Erythroblast (primary cell): ENCODE data around the gene TRMT10B.
A peak's percentile ranks its signal among the peaks of the same experiment; 100 is the strongest.

Source experiments
- DNase-seq, 2 experiments: peaks; one replicate each; lab custom pipeline; 2025; lab: John Stamatoyannopoulos, UW
- GATA1 ChIP-seq: IDR thresholded peaks from 2 replicates; pipeline ENCODE4 v1.6.1; 2011; ENCODE audit warnings: low read depth, mild to moderate bottlenecking, control low read depth, low read length, moderate library complexity
- POLR2A ChIP-seq: IDR thresholded peaks from 2 replicates; pipeline ENCODE4 v1.6.1; 2011; ENCODE audit warnings: mild to moderate bottlenecking, low read length

Gene TRMT10B

DNA sequence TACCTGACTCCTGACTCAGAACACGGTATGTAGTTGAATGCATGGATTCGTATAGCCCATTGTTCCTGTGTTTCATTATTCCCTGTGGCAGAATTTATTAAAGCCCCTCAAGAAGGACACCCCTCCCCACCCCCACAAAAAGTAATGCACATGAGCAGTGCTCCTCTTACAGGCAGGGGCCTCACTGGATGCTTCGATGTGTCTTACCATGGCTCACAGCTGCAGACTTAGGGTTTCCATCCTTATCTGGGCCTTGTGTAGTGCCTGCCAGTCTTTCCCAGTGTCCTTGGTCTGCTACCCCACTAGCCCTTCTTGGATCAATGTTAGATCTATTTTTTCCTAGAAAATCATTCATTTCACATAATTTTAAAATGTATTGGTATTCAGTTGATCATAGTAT, 16.4 kb downstream of the TRMT10B start:
- TF ChIP-seq GATA1, result no peak
- TF ChIP-seq POLR2A, result no peak
- DNase-seq, result no peak

- DNase-seq, result no peak
- TF ChIP-seq POLR2A, result no peak
- no peak for TF ChIP-seq GATA1
Measured at GRCh38 chr9:37775216-37775919, 21.8 kb downstream of the TRMT10B start.

GRCh38 chr9:37776328-37776727, 22.7 kb downstream of the TRMT10B start:
- TF ChIP-seq GATA1 (no peak), POLR2A (no peak)
- no peak for DNase-seq

- no peak for DNase-seq
- TF ChIP-seq GATA1, result no peak
- no peak for TF ChIP-seq POLR2A
Measured at GRCh38 chr9:37778534-37778933, 24.9 kb downstream of the TRMT10B start.

- peak; percentile 51 to 65 for DNase-seq
- TF ChIP-seq GATA1, result no peak
- no peak for TF ChIP-seq POLR2A
Measured at GRCh38 chr9:37784291-37784615, 30.6 kb downstream of the TRMT10B start.

GRCh38 chr9:37784616-37785483, 31.2 kb downstream of the TRMT10B start, which contains the start of gene EXOSC3:
TSS of gene EXOSC3 (minus strand) at chr9:37785064. CDS start at chr9:37785044, 20 bp downstream.
- DNase-seq, result peak; percentile 94 to 95
- peak; percentile 96 for TF ChIP-seq POLR2A
- TF ChIP-seq GATA1, result no peak

DNA sequence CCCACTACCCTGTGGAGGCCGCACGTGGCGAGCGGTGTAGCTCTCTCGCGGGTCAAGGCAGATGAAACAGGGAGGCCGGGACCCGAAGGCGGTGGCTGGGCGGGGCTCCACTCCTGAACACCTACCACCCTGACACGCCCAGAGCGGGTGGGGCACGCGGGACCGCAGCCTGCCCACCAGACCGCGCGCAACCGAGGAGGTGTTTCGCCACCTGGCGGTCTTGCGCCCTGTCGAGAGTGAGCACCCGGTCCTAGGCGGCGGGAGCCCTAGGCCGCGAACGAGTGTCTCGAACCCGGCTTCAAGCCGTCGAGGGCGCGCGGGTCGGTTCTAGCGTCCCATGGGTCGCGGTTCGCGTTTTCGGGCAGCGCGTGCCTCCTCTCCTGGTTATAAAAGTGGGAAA, 33.5 kb downstream of the TRMT10B start:
- no peak for DNase-seq
- no peak for TF ChIP-seq POLR2A
- TF ChIP-seq GATA1, result no peak

GRCh38 chr9:37788332-37788731, 34.7 kb downstream of the TRMT10B start:
- DNase-seq, result no peak
- TF ChIP-seq GATA1 (no peak), POLR2A (no peak)

DNA sequence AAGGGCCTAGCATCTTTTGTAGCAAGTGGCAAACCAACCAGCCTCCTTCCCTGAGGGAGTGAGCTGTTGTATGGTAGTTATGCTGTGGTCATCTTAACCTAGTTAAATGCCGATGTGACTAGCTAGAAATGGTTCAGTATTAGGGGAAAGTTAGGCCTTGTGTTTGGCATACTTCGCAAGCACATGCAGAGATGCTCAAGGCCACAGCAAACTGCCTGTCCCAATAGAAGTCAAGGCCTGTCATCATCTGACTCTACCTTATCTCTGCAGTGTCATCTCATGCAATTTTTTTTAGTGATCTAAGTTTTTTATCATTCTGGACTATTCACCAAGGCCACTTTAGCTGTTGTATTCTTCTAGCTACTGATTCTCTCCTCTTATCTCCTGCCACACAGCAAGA, 36.5 kb downstream of the TRMT10B start:
- TF ChIP-seq POLR2A, result no peak
- TF ChIP-seq GATA1, result no peak
- DNase-seq, result peak; percentile 26 to 57

DNA sequence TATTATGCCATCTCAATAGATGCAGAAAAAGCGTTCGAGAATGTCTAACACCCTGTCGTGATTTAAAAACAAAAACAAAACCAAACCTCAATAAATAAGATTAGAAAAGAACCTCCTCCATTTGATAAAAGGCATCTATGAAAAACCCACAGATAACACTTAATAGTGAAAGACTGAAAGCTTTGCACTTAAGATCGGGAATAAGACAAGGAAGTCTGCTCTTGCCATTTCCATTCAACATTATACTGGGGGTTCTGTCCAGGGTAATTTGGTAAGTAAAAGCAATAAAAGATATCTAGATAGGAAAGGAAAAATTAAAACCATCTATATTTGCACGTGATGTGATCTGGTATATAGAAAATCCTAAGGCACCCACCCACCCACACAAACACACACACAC, 38.5 kb downstream of the TRMT10B start:
- TF ChIP-seq GATA1 (no peak), POLR2A (no peak)
- DNase-seq, result no peak

- TF ChIP-seq POLR2A (no peak), GATA1 (no peak)
- DNase-seq, result no peak
Measured at GRCh38 chr9:37796232-37796631, 42.6 kb downstream of the TRMT10B start.

GRCh38 chr9:37798677-37799076, 45.1 kb downstream of the TRMT10B start:
- no peak for DNase-seq
- TF ChIP-seq GATA1 (no peak), POLR2A (no peak)

GRCh38 chr9:37800631-37801286, 47.2 kb downstream of the TRMT10B start, which contains the start of gene DCAF10:
TSS of gene DCAF10 (plus strand) at chr9:37800797. CDS start at chr9:37800867, 70 bp downstream.
- TF ChIP-seq GATA1 (no peak), POLR2A (peak; percentile 79)
- peak; percentile 92 to 94 for DNase-seq
